GM21528 (cell line): ENCODE measurements around the gene ZNF438.

Source experiments
- ATAC-seq: cut with Tn5 transposase; IDR thresholded peaks from one replicate; pipeline ENCODE4 v1.9.1; 2021; ENCODE audit warnings: mild to moderate bottlenecking, moderate library complexity; ENCODE audit not compliant: unreplicated experiment, low FRiP score

ZNF438 gene

DNA sequence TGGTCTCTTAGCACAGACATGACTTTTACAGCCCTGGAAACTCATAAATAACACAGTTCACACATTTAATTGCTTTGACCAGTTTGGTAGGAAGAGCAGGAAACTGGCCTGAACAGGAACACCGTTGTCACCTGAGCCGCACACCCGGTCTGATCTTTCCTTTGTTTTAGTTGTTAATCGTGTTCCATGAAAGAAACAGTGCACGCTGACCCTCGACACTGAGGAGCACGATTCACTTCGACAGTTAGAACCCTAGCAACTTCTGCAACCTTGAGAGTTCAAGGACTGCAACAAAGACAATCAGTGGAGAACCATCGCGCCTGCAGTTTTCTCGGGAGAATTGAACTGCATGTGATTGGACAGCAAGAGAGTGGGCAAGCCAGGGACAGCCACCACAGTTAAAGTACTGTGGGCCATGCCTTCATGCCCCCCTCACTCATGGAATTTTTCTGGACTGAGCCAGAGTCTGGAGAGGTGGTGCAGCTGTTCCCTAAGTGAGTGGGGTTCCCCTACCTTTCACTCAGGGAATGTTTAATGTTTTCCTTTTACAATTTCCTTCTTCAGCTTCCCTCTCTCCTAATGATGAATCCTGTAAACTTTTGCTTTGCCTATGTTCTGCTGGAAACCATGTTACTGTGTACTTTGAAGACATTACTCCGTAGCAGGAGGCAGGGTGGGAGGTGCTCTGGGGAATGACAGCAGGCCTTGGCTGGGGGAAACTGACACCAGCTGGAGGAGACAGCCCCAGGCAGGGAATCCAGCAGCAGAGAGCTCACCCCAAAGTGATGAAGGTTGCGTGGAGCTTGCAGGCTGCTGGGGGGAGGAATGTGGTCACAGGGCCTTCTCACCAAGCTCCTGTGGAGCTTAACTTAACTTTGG is 198.7 kb downstream of the ZNF438 start:
- ATAC-seq = no peak

DNA sequence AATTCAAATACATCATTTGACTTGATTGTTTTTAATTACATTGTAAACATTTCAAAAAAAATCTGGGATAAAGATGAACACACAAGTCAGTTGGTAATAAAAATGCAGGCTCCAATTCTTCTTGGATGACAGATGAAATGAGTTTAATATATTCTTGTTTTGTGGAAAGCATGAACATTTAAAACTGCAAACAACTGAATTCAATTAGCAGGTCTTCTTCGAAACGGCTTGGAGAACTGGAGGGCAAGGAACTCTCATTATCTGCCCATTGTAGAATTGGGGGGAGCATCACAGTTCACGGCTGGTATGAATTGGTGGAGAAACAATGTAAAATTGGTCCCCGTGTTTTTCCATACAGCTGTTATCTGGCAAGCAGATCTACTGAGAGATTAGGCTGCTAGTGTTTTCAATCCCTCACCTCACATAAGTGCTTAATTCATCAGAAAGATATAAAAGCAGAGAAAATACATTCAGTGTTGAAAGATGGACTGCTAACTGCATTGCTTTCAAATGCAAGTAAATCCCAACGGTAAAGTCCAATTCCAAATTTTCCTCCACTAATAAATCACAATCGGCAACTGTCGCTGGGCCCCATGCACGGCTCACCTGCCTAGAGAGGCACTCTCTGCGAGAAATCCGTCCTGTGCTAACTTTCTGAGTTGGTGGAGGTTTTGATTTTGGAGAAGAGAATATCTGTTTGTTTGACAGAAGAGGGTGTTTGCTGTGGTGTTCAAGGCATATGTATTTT is 199.5 kb downstream of the ZNF438 start:
- ATAC-seq = no peak

DNA sequence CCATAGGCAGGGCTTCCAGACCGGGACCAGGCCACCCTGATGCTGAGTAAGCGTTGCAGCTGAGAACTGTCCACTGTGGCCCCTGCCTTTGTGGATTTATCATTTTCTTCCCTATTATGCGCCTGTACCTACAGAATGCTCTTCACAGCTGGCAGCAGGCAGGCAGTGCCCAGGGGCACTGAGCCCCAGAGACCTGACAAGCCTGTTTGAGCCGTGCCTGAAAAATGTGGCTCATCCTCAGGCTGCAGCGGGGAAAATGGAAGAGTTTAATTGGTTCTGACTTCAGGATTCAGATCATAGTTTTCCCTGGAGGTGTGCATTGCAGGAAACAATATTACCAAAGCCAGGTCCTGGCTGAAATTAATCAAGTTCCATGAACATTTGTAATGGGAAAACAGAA is 200.2 kb downstream of the ZNF438 start:
- no peak for ATAC-seq

DNA sequence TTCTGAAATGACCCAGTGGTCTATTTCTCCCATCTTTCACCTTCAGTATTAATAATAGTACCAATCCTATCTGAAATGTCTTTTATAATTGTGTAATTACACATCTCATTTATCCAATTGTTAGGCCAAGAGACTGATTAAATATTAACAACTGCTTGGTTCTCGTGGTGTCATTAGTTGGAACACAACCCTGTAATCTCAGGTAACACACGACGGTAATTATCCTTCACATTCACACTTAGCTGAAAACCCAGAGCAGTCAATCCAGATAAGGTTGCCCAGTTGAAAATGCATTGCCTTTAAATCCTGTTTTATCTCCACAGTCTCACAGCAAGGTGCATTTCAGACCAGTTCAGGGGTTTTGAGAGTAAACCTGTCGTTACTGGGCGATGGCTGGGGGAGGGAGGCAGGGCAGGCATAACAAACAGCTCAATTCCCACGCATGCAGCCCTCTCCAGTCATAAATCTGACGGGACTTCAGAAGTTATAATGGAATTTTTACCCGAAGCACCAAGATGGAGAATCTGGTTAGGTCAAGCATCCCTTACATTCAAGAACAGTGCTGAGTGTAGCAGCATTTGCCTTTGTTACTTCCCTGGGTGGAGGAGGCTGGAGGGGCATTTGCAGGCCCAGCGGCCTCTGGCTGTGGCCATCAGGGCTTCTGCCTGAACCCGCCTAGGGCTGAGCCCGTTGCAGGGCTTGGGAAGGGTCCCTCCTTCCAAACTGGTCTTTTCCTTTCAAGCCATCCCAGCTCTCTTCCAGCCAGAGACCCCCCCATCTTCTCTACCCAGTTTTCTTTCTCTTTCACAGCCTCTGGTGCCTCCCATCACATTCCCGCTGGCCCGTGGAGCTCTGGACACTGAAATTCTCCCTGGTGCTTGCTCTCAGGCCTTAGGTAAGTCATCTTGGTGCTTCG is 201.1 kb downstream of the ZNF438 start:
- no peak for ATAC-seq

DNA sequence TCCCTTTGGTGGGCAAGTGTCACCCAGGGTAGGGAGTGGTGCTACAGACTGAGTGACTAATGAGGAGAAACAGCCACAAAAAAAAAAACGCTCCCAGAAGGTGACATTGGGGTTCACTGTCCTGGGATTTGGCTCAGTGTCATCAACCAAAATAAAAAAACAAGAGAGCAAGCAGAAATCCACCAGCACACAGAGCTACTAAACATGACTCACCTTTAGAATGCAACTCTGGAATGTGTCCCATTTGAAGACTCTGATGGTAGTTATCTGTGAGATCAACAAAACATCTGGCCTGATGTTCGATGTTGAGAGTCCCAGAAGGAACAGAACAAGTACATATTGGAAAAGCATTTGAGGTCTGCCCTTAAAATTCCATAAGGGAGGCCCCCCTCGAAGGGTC is 201.8 kb downstream of the ZNF438 start:
- no peak for ATAC-seq

DNA sequence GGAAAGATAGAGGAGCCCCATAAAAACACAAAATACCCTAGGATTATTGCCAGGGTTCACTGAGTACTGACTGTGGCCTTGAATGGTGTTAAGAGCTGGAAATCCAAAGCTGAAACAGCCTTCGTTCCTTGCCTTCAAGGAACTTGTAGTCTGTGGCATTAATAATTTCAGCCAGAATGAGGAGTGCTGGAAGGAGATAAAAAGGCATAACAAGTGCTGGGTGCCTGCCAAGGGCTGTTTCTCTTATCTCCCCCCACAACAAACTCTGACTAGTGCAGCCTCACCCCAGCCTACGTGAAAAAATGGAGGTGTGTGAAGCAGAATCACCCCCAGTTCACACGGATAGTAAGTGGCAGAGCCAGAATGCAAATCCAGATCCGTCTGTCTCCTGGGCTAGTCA is 203.0 kb downstream of the ZNF438 start:
- ATAC-seq = no peak

DNA sequence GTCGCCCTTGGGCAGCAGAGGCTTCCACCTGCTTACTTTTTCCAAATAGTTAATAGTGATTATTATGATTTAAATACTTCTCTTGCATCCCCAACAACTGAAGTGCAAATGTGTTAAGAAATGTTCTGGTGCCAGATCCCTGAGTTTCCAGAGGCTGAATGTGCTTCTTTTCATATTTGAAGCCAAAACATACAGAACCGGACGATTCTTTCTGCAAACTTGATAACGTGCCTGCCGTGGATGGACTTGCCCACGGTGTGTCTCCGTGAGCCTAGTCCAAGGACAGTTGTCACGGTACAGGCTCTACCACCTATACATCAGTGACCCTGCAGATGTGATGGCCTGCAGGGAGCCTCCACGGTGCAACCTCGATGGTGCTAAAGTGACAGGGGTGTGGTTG is 203.5 kb downstream of the ZNF438 start:
- no peak for ATAC-seq

DNA sequence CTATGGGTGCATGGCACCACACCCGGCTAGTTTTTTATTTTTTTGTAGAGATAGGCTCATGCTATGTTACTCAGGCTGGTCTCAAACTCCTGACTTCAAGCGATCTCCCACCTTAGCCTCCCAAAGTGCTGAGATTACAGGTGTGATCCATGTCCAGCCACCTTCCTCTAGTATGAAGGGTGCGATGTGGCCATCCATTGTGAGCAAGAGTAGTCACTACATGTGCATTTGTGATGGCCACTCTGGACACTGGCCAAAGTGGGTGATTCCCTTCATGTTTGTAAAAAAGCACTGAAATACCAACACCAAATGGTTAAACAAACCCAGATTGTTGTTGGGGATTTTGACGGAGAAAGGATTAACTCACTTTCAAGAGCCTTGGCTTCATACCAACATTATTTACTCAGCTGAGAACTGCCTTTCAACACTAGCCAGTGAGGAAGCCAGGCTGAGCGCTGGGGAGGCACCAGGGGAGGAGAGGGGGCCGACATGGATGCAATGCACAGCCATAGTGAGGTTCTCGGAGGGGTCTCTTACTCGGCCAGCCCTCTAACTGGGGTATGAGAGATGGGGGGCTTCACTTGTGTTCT is 204.0 kb downstream of the ZNF438 start:
- ATAC-seq = no peak

DNA sequence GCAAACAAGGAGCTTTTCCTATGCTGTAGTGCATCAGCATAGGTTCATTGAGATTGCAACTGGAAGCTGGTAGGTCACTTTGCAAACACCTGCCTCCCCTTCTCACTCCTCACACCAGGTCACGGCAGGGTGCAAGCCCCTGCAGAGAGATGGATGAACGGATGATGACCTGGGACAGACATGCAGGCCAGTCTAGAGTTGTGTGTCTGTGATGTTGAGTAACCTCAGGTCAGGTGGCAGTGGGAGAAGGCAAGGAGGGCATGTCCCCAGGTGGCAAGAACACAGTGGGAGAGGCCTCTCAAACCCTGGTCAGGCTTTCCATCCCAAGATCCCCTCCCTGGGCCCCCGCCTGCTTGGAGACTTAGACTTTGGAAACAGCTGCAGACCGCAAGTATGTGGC is 205.0 kb downstream of the ZNF438 start:
- ATAC-seq = no peak

DNA sequence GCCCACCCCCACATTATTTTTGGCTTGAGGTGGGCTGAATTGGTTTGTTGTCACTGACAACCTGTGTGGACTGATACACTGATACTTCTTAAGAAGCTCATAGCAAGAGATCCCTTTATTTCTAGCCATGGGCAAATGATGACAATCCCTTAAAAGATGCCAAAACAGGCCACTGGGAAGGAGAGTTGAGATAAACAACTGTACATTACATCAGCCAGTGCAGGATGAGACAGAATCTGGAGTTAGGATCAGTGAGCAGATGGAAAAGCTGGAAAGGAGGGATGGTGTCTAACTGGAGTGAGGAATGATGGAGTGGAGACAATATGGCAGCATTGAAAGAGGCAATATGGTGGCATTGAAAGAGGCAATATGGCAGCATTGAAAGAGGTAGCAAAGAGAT is 206.2 kb downstream of the ZNF438 start:
- no peak for ATAC-seq

DNA sequence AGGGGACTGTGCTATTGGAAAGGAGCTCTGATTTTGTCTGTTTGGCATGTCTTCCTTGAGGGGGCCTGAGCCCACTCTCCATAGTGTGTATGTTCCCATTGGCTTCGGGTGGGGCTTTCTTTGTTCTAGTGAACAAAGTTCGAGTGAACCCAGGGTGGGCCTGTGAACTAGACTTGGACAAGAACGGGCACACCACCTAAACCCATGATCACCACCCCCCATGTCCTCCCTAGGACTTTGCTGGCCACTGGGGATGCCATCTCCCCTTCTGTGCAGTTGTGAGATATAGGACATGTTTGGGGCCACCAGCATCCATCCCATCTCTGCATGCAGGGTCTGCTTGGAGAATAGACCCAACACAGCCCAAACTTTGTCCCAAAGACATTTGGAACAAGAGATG is 206.6 kb downstream of the ZNF438 start:
- ATAC-seq = no peak

DNA sequence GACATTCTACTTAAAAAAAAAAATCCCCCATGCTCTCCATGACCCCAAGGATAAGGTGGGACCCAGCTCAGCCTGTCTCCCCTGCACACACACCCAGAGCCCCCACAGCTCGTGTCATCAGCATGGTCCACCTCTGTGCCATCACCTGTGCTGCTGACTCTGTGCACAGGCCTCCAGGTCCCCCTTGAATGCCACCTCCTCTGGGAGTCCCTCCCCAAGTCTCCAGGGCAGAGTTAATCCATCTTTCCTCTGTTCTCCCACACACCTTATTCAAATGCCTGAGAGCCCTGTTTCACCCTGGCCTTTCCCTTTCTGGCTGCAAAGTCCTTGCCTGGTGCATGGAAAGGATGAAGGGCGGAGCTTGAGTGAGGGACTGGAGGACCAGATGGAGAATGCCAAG is 208.0 kb downstream of the ZNF438 start:
- ATAC-seq = no peak

DNA sequence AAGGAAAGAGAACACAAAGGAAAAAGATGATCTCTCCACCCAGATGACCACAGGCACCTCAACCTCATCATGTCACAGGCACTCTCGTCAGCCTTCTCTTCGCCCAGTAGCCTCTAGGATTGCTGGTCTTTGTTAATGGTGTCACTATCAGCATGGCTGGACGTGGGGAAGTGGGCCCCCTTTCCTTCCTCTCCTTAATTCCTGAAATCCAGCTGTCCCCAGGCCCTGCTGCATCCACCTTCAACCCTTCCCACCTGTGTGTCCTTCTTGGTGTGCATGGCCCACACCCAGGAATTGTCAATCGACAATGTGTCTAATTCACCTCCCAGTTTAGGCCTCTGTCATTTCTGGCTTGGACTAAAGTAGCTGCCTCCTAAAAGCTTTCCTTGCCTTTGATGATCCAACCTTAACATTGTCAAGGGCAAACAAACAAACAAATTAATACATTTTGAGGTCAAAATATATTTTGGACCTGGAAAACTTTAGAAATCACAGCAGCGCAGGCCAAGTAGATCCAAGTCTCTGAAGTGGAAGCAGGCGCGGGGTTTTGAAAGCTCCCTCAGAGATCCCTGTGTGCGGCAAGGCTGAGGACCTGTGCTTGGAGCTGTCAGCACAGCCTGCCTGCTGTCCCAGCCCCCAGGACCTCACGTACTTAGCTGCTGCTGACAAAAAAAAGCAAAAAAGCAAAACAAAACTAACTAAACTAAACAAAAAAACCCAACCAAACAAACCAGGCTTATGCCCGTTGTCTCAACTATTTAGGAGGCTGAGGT is 208.8 kb downstream of the ZNF438 start:
- no peak for ATAC-seq

DNA sequence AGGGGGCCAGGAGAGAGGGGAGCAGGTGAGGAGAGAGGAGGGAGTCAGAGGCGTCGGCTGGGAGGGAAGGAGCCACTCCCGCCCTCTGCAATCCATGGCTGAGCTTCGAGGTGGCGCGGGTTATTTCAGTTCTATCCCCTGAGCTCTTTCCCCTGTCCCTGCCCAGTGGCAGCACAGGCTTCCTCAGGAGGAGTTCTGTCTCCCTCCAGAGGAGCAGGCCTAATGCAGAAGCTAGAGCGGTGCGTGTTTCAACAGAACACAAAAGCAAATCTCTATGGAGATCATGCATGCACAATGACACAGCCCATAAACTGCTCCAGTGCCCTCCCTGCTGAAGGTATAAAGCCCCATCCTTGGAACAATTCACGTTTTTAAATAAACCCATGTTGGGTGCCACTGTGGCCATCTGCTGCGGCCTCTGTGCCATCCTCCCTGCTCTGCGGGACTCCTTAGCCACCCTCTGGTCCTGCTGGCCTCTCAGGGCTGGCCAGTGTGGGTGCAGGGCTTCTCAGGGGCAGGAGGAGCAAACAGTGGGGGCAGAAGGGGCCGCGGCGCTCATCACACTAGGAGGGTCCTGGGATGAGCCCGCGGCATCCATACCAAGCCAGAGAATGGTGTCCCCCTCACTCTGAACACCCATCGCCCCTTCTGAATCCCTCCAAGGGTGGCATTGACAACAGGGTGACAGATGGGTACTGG is 209.5 kb downstream of the ZNF438 start:
- ATAC-seq = no peak

DNA sequence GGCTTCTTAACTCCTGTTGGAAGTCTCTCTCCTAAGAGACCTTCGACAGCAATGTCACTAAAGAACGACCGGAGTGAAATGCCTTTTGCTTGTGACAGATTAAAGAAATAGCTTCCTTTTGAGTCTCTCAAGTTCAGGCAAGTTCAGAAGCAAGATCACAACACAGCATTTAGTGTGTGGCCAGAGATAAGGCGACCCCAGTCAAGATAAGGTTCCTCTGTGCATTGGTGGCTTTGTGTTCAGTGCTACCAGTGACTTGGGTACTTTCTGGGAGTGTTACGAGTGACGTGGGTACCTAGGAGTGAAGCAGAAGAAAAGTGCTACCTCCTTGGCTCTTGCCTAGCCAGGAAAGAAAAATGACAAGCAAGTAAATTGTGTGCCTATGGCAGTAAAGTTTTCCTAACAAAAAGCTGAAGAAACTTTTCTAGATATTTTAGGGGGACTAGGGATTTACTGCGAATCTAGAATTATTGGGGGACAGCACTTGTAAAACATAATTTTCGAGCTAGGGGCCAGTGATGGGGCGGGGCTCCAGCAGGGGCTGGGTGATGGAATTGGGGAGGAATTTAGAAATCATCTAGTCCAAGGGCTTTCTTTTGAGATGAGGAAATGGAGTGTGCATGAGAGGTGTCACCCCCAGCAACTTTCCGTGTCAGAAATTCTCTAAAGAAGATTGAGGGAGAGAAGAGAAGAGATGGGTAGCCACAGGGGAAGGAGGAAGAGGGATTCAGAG is 210.2 kb downstream of the ZNF438 start:
- no peak for ATAC-seq

DNA sequence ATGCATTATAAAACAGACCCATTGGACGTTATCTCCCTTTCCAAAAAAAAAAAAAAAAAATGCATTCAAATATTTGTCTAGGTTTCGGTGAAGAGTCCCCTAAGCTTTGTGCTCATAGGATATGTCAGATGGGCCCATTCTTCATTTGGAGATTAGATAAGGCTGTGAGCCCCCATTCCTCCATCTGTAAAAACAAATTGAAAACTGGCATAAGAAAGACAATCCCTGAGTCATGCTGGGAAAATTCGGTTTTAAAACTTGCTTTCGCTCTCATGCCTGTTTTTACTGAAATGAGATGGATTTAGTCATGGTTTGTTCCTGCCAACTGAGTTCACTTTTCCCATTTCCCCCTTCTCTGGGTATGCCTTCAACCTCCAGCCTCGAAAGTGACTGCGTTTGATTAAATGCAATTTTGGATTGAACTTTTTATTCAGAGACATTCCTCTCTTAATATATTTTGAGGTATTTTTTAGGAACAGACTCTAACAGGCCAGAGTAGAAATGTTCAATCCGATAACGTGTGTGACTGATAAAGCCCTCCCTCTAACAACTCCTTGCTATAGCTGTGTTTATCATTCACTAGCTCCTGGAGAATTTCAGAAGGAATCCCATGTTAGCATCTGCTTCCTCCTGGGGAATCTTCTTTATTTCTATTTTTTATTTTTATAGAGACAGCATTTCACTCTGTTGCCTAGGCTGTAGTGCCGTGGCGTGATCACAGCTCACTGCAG is 211.2 kb downstream of the ZNF438 start:
- ATAC-seq = no peak

DNA sequence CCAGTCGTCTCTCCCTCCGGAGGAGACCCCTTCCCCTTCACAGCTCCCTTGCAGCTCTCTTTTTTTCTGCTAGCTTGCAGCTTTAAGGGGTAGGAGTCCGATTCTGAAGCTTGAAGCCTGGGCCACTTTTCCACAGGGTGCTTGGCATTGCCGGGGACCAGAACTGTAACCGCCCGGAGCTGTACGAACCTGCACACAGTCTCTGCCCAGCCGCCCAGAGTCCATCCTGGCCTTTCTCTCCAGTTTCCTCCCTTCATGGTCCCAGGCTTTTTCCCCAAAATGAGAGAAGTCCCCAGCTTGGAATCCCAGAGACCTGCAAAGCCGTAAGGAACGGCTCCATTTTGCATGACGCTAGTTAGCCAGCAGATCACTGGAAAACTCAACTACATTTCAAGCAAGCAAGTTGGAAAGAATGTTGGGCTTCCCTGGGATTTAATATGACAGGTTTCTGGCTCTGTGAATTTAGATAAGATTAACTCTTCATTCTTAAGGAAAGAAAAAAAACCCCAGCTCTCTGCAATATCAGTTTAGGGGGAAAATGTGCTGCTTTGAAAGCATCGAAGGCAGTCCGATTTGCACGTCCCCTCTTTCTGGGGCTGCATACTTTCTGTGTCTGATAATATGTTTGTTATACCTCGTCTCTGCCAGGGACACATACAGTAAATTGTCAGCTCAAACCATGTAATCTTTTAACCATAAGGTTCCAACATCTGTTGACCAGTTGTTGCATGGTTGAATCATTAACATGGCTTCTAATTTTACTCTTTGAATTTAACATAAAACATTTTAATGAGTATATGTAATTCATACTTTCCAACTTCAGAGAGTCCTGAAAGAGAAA is 212.1 kb downstream of the ZNF438 start:
- no peak for ATAC-seq
